OCI-LY7 (cell line): ENCODE results near the gene RALBP1. TPM values are rescaled to one million over a fixed set of nuclear protein-coding genes. Genes with fewer than 3 reads are reported as not detected.

Source experiments
- BruUV-seq: library from RNA; stranded (reverse); fragments of 400-500 nt; replicated peaks from 2 replicates; lab custom pipeline; 2021; lab: Mats Ljungman, UMichigan
- CTCF ChIA-PET: fragments of 300-600 bp; sonication (Branson Sonifier 250); formaldehyde crosslinking; loops from one replicate; lab custom pipeline; 2022; ENCODE audit warnings: antibody characterized with exemption; ENCODE audit not compliant: unreplicated experiment; lab: Charles Lee
- POLR2A ChIA-PET: fragments of 300-600 bp; sonication (Branson Sonifier 250); formaldehyde crosslinking; loops from one replicate; lab custom pipeline; 2022; ENCODE audit warnings: antibody characterized with exemption; lab: Charles Lee
- DNase-seq: peaks from one replicate; pipeline ENCODE4 v3.0.0-alpha.2; 2015; ENCODE audit warnings: low spot score
- H2AFZ ChIP-seq: fragments of 200-600 bp; sonication (generic), shearing (Covaris generic); 2 replicates; pipeline ENCODE4 v1.6.1; 2014; ENCODE audit warnings: mild to moderate bottlenecking, antibody characterized with exemption, low read length, moderate library complexity
- H3K27ac ChIP-seq: fragments of 200-600 bp; sonication (generic); 2 replicates; pipeline ENCODE4 v1.5.1; 2014; ENCODE audit warnings: mixed run types, low read depth, mild to moderate bottlenecking, moderate library complexity, low read length, inconsistent platforms; ENCODE audit not compliant: poor library complexity, severe bottlenecking
- H3K36me3 ChIP-seq: fragments of 200-600 bp; sonication (generic); 2 replicates; pipeline ENCODE4 v1.6.1; 2014; ENCODE audit warnings: mild to moderate bottlenecking, antibody characterized with exemption, low read length, moderate library complexity, mixed read lengths; ENCODE audit not compliant: insufficient read depth
- H3K4me1 ChIP-seq: fragments of 200-600 bp; sonication (generic); 2 replicates; pipeline ENCODE4 v1.5.1; 2014; ENCODE audit warnings: mild to moderate bottlenecking, low read length; ENCODE audit not compliant: insufficient read depth, poor library complexity, severe bottlenecking
- H3K4me2 ChIP-seq: fragments of 200-600 bp; sonication (generic); 2 replicates; pipeline ENCODE4 v1.6.1; 2014; ENCODE audit warnings: mild to moderate bottlenecking, low read length
- H3K4me3 ChIP-seq: fragments of 200-600 bp; sonication (generic); 2 replicates; pipeline ENCODE4 v1.5.1; 2014; ENCODE audit warnings: mild to moderate bottlenecking, low read depth, low read length; ENCODE audit not compliant: poor library complexity, severe bottlenecking
- H3K79me2 ChIP-seq: fragments of 200-600 bp; sonication (generic); 2 replicates; pipeline ENCODE4 v1.6.1; 2016; ENCODE audit warnings: low read depth, mild to moderate bottlenecking, low read length, moderate library complexity, mixed read lengths; ENCODE audit not compliant: insufficient read depth
- H3K9me2 ChIP-seq: fragments of 200-600 bp; sonication (generic); 2 replicates; pipeline ENCODE4 v1.6.1; 2016; ENCODE audit warnings: mild to moderate bottlenecking, low read length, mixed read lengths; ENCODE audit not compliant: insufficient read depth
- H3K9me3 ChIP-seq: fragments of 200-600 bp; sonication (generic); 2 replicates; pipeline ENCODE4 v1.6.1; 2014; ENCODE audit warnings: mild to moderate bottlenecking, mixed run types, low read length, mixed read lengths
- H4K20me1 ChIP-seq: fragments of 200-600 bp; sonication (generic); 2 replicates; pipeline ENCODE4 v1.6.1; 2014; ENCODE audit warnings: mild to moderate bottlenecking, antibody characterized with exemption, low read length, moderate library complexity, mixed read lengths; ENCODE audit not compliant: insufficient read depth
- EZH2phosphoT487 ChIP-seq: fragments of 200-600 bp; sonication (generic); IDR thresholded peaks from 2 replicates; pipeline ENCODE4 v1.6.1; 2018; ENCODE audit warnings: low read depth, borderline replicate concordance, mild to moderate bottlenecking, mixed run types, antibody characterized with exemption, low read length, moderate library complexity, mixed read lengths
- intact Hi-C: fragments of 100-400 bp; cut with micrococcal nuclease; formaldehyde crosslinking; loops from one replicate; pipeline ENCODE4 v1.10.0; 2022; ENCODE audit not compliant: unreplicated experiment
- total RNA-seq, 2 experiments: library from RNA; depleted of rRNA in 1 of 2; stranded (reverse); fragments of >200 nt in 1 of 2; shearing (Covaris generic) in 1 of 2; gene quantifications; 2 replicates each; pipeline ENCODE4 v1.2.3, GENCODE V29; 2014 to 2022
- TF ChIP-seq, protein P1 (sequence below): fragments of 200-600 bp; sonication (generic); conservative IDR thresholded peaks from 2 replicates; pipeline ENCODE4 v1.5.1; 2014; ENCODE audit warnings: mild to moderate bottlenecking, antibody characterized with exemption, low read length, moderate library complexity, mixed read lengths

The RALBP1 gene
- total RNA-seq, 2 experiments from 2014 or later, result 78.5 to 96.0 TPM

DNA sequence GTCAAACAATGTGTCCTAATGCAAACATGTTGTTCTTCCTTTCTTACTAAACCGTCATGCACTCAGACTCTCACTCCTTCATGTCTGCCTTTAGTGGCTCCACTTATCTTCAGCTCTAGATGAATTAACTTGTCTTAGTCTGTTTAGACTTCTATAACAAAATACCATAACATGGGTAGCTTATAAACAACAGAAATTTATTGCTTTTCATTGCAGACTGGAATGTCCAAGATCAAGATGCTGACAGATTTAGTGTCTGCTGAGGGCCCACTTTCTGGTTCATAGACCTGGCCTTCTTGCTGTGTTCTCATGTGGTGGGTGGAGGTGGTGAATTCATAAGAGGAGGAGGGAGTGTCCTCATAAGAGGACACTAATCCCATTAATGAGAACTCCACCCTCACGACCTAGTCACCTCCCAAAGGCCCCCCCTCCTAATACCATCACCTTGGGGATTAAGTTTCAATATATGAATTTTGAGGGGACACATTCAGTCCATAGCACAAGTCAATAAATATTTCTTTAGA is 32.3 kb downstream of the RALBP1 start:
- CTCF ChIA-PET, result no interaction called here
- no peaks in the 10 kb centered on the region for H4K20me1 ChIP-seq
- H2AFZ ChIP-seq, result no peak overlapping the region
- peaks cover 58% of the 10 kb centered on the region for H3K36me3 ChIP-seq
- no TSS peak for BruUV-seq
- no peaks in the 10 kb centered on the region for H3K9me2 ChIP-seq
- peaks cover 25% of the 10 kb centered on the region; the same call in 1 of the 2 replicates for H3K9me3 ChIP-seq
- H3K4me2 ChIP-seq, result no peak overlapping the region
- TF ChIP-seq, protein P1, sequence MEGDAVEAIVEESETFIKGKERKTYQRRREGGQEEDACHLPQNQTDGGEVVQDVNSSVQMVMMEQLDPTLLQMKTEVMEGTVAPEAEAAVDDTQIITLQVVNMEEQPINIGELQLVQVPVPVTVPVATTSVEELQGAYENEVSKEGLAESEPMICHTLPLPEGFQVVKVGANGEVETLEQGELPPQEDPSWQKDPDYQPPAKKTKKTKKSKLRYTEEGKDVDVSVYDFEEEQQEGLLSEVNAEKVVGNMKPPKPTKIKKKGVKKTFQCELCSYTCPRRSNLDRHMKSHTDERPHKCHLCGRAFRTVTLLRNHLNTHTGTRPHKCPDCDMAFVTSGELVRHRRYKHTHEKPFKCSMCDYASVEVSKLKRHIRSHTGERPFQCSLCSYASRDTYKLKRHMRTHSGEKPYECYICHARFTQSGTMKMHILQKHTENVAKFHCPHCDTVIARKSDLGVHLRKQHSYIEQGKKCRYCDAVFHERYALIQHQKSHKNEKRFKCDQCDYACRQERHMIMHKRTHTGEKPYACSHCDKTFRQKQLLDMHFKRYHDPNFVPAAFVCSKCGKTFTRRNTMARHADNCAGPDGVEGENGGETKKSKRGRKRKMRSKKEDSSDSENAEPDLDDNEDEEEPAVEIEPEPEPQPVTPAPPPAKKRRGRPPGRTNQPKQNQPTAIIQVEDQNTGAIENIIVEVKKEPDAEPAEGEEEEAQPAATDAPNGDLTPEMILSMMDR, result no peak
- TF ChIP-seq EZH2phosphoT487, result no peak
- POLR2A ChIA-PET, result interaction anchor here (0.9 to 1.5 kb wide), 4 partner anchors 8 to 49 kb away, joined by 3 to 5 read pairs (median 3); no protein-coding TSS in a partner anchor
- peaks cover 92% of the 10 kb centered on the region for H3K79me2 ChIP-seq
- no peak overlapping the region for H3K27ac ChIP-seq
- intact Hi-C loops, result no loop called here
- H3K4me1 ChIP-seq, result no peaks in the 10 kb centered on the region
- DNase-seq, result no peak
- H3K4me3 ChIP-seq, result no peak overlapping the region

DNA sequence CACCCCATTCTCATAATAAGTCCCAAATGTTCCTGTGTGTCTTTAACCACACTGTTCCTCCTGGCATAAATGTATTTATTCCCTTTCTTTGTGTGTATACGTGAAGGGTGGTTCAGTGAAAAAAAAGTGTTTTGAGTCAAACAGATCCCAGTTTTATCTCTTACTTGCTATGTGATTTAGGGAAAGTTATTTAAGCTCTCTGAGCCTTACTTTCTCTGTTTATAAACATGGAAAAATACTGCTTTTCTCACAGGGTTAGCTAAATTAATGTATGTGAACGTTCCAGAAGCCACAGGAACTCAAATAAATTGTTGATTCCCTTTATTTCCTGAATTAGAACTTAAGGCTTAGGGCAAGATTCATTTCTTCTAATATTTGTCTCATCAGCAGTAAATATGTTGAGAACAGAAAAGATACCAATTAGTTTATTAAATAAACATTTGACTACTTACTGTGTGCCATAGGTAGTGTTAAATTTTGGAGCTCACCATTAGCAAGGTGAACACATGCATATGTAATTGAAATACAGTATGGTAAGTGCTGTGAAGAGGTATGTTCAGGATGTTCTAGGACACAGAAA is 33.2 kb downstream of the RALBP1 start:
- Histone ChIP-seq H3K79me2 (peaks cover 93% of the 10 kb centered on the region), H3K36me3 (peaks cover 57% of the 10 kb centered on the region), H2AFZ (no peak overlapping the region), H3K9me2 (no peaks in the 10 kb centered on the region), H4K20me1 (no peaks in the 10 kb centered on the region), H3K4me3 (no peak overlapping the region), H3K4me2 (no peak overlapping the region), H3K9me3 (peaks cover 22% of the 10 kb centered on the region; the same call in 1 of the 2 replicates), H3K4me1 (no peaks in the 10 kb centered on the region), H3K27ac (no peak overlapping the region)
- POLR2A ChIA-PET, result interaction anchor here (0.6 to 0.8 kb wide), 2 partner anchors 12 to 16 kb away, joined by 3 read pairs; no protein-coding TSS in a partner anchor
- BruUV-seq, result no TSS peak
- no peak for TF ChIP-seq EZH2phosphoT487
- TF ChIP-seq, protein P1, result no peak
- intact Hi-C loops, result no loop called here
- CTCF ChIA-PET, result no interaction called here
- no peak for DNase-seq
